OCI-LY1 (cell line): ENCODE results near the gene ICA1.

Experiments
- H2AFZ ChIP-seq: fragments of 200-600 bp; sonication (generic), shearing (Covaris generic); 2 replicates; pipeline ENCODE4 v1.6.0; 2014; ENCODE audit warnings: antibody characterized with exemption, mild to moderate bottlenecking, low read length
- H3F3A ChIP-seq: fragments of 200-600 bp; sonication (generic), shearing (Covaris generic); 2 replicates; pipeline ENCODE4 v1.6.0; 2014; ENCODE audit warnings: mild to moderate bottlenecking, antibody characterized with exemption, low read length, moderate library complexity; ENCODE audit not compliant: insufficient read depth
- H3K27ac ChIP-seq: fragments of 200-600 bp; sonication (generic); 2 replicates; pipeline ENCODE4 v1.5.1; 2014; ENCODE audit warnings: low read length, mixed run types, mild to moderate bottlenecking, low read depth; ENCODE audit not compliant: poor library complexity, severe bottlenecking
- H3K27me3 ChIP-seq: fragments of 200-600 bp; sonication (generic); 2 replicates; pipeline ENCODE4 v1.6.0; 2014; ENCODE audit warnings: antibody characterized with exemption, mild to moderate bottlenecking, low read length, moderate library complexity; ENCODE audit not compliant: insufficient read depth
- H3K36me3 ChIP-seq: fragments of 200-600 bp; sonication (generic); 2 replicates; pipeline ENCODE4 v1.6.1; 2014; ENCODE audit warnings: mild to moderate bottlenecking, antibody characterized with exemption, low read length, moderate library complexity, mixed read lengths; ENCODE audit not compliant: insufficient read depth
- H3K4me1 ChIP-seq: fragments of 200-600 bp; sonication (generic); 2 replicates; pipeline ENCODE4 v1.5.1; 2014; ENCODE audit warnings: mild to moderate bottlenecking, low read length, moderate library complexity; ENCODE audit not compliant: insufficient read depth, severe bottlenecking
- H3K4me2 ChIP-seq: fragments of 200-600 bp; sonication (generic), shearing (Covaris generic); 2 replicates; pipeline ENCODE4 v1.6.1; 2014; ENCODE audit warnings: low read length
- H3K4me3 ChIP-seq: fragments of 200-600 bp; sonication (generic); 2 replicates; pipeline ENCODE4 v1.5.1; 2014; ENCODE audit warnings: low read length, low read depth, mild to moderate bottlenecking, mixed read lengths; ENCODE audit not compliant: poor library complexity, severe bottlenecking
- H3K79me2 ChIP-seq: fragments of 200-600 bp; shearing (Covaris generic); 2 replicates; pipeline ENCODE4 v1.6.1; 2016; ENCODE audit warnings: mixed run types, low read length, mixed read lengths; ENCODE audit not compliant: insufficient read depth
- H3K9ac ChIP-seq: fragments of 200-600 bp; sonication (generic), shearing (Covaris generic); 2 replicates; pipeline ENCODE4 v1.6.1; 2014; ENCODE audit warnings: mild to moderate bottlenecking, low read length, mixed read lengths
- H3K9me2 ChIP-seq: fragments of 200-600 bp; sonication (generic), shearing (Covaris generic); 2 replicates; pipeline ENCODE4 v1.6.1; 2014; ENCODE audit warnings: low read depth, mild to moderate bottlenecking, low read length, mixed read lengths
- H3K9me3 ChIP-seq: fragments of 200-600 bp; shearing (Covaris generic); 2 replicates; pipeline ENCODE4 v1.6.1; 2014; ENCODE audit warnings: low read length, mixed read lengths
- H4K20me1 ChIP-seq: fragments of 200-600 bp; sonication (generic), shearing (Covaris generic); 2 replicates; pipeline ENCODE4 v1.6.0; 2016; ENCODE audit warnings: mild to moderate bottlenecking, low read length; ENCODE audit not compliant: insufficient read depth
- CTCF ChIP-seq: fragments of 200-600 bp; sonication (generic), shearing (Covaris generic); IDR thresholded peaks from 2 replicates; pipeline ENCODE4 v1.5.1; 2017; ENCODE audit warnings: mild to moderate bottlenecking, antibody characterized with exemption, low read length, moderate library complexity, mixed read lengths
- EZH2 ChIP-seq: fragments of 200-600 bp; sonication (generic), shearing (Covaris generic); IDR thresholded peaks from 2 replicates; pipeline ENCODE4 v1.8.0; 2017; ENCODE audit warnings: borderline replicate concordance, mixed run types, mild to moderate bottlenecking, antibody characterized with exemption, low read length, moderate library complexity, mixed read lengths

The ICA1 gene

DNA sequence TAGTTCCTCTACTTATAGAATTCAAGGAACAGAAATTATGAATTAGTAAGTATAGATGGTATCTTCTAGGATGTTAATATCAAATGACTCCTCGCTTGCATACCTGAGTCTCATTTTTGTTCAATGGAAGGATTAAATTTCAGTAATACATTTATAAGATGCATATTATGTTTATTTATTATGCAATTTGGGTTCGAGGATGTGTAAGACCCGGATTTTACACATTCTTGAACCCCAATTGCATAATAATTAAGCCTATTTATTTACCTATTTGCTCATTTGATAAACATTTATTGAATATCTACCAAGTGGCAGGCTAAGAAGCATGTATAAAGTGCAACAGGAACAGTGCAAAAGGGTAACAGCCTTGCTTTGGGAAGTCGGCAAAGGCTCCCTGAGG, 52.6 kb downstream of the ICA1 start:
- no peak overlapping the region for H3K9ac ChIP-seq
- H3K4me2 ChIP-seq: no peak overlapping the region
- H2AFZ ChIP-seq: no peak overlapping the region
- peaks cover 6% of the 10 kb centered on the region for H3K4me1 ChIP-seq
- no peaks in the 10 kb centered on the region for H3K79me2 ChIP-seq
- H3K27ac ChIP-seq: no peak overlapping the region
- no peaks in the 10 kb centered on the region for H3K36me3 ChIP-seq
- no peaks in the 10 kb centered on the region for H3K9me3 ChIP-seq
- H3F3A ChIP-seq: no peaks in the 10 kb centered on the region
- no peak overlapping the region for H3K4me3 ChIP-seq
- H4K20me1 ChIP-seq: no peaks in the 10 kb centered on the region
- no peaks in the 10 kb centered on the region for H3K9me2 ChIP-seq
- no peaks in the 10 kb centered on the region for H3K27me3 ChIP-seq
- no peak for TF ChIP-seq CTCF
- no peak for TF ChIP-seq EZH2

- no peak for TF ChIP-seq EZH2
- no peak for TF ChIP-seq CTCF
- Histone ChIP-seq H3F3A (no peaks in the 10 kb centered on the region), H3K9ac (no peak overlapping the region), H3K27me3 (no peaks in the 10 kb centered on the region), H3K9me2 (no peaks in the 10 kb centered on the region), H3K27ac (no peak overlapping the region), H3K4me1 (peaks cover 6% of the 10 kb centered on the region), H2AFZ (no peak overlapping the region), H3K9me3 (no peaks in the 10 kb centered on the region), H3K4me3 (no peak overlapping the region), H4K20me1 (no peaks in the 10 kb centered on the region), H3K36me3 (no peaks in the 10 kb centered on the region), H3K4me2 (no peak overlapping the region), H3K79me2 (no peaks in the 10 kb centered on the region)
Observed at GRCh38 chr7:8208816-8209215, 53.2 kb downstream of the ICA1 start.

DNA sequence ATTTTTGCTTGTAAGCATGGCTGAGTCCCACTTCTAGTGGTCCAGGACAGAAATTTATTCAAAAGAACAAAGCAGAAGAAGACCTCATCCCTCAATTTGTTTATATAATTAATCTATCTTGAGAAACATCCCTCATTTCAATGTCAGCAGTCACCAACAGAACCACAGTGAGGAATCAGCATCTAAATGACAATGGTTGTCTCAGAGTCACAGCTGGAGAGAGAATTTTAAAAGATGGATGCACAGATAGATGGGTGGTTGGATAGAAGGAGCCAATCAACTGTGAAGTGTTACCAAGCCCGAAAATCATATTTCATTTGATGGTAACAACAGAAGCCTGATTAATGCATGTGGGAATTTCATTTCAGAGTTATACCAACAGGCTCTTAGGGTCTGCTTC, 55.0 kb downstream of the ICA1 start:
- Histone ChIP-seq H3K4me3 (no peak overlapping the region), H3K79me2 (no peaks in the 10 kb centered on the region), H3K4me2 (no peak overlapping the region), H3K9me3 (no peaks in the 10 kb centered on the region), H3K9ac (no peak overlapping the region), H3F3A (no peaks in the 10 kb centered on the region), H3K27ac (no peak overlapping the region), H2AFZ (no peak overlapping the region), H3K9me2 (no peaks in the 10 kb centered on the region), H3K27me3 (no peaks in the 10 kb centered on the region), H3K36me3 (no peaks in the 10 kb centered on the region), H4K20me1 (no peaks in the 10 kb centered on the region), H3K4me1 (peaks cover 6% of the 10 kb centered on the region)
- TF ChIP-seq CTCF (no peak), EZH2 (no peak)
